DLD1 (cell line): Measurements from ENCODE around the gene SCAPER.

Source experiments
- in situ Hi-C: cut with HindIII; loops from 2 replicates; pipeline ENCODE4 v1.10.0; 2017; ENCODE audit warnings: low sequenced_read_pairs

The SCAPER gene, protein sequence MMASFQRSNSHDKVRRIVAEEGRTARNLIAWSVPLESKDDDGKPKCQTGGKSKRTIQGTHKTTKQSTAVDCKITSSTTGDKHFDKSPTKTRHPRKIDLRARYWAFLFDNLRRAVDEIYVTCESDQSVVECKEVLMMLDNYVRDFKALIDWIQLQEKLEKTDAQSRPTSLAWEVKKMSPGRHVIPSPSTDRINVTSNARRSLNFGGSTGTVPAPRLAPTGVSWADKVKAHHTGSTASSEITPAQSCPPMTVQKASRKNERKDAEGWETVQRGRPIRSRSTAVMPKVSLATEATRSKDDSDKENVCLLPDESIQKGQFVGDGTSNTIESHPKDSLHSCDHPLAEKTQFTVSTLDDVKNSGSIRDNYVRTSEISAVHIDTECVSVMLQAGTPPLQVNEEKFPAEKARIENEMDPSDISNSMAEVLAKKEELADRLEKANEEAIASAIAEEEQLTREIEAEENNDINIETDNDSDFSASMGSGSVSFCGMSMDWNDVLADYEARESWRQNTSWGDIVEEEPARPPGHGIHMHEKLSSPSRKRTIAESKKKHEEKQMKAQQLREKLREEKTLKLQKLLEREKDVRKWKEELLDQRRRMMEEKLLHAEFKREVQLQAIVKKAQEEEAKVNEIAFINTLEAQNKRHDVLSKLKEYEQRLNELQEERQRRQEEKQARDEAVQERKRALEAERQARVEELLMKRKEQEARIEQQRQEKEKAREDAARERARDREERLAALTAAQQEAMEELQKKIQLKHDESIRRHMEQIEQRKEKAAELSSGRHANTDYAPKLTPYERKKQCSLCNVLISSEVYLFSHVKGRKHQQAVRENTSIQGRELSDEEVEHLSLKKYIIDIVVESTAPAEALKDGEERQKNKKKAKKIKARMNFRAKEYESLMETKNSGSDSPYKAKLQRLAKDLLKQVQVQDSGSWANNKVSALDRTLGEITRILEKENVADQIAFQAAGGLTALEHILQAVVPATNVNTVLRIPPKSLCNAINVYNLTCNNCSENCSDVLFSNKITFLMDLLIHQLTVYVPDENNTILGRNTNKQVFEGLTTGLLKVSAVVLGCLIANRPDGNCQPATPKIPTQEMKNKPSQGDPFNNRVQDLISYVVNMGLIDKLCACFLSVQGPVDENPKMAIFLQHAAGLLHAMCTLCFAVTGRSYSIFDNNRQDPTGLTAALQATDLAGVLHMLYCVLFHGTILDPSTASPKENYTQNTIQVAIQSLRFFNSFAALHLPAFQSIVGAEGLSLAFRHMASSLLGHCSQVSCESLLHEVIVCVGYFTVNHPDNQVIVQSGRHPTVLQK (N-terminal part only)

DNA sequence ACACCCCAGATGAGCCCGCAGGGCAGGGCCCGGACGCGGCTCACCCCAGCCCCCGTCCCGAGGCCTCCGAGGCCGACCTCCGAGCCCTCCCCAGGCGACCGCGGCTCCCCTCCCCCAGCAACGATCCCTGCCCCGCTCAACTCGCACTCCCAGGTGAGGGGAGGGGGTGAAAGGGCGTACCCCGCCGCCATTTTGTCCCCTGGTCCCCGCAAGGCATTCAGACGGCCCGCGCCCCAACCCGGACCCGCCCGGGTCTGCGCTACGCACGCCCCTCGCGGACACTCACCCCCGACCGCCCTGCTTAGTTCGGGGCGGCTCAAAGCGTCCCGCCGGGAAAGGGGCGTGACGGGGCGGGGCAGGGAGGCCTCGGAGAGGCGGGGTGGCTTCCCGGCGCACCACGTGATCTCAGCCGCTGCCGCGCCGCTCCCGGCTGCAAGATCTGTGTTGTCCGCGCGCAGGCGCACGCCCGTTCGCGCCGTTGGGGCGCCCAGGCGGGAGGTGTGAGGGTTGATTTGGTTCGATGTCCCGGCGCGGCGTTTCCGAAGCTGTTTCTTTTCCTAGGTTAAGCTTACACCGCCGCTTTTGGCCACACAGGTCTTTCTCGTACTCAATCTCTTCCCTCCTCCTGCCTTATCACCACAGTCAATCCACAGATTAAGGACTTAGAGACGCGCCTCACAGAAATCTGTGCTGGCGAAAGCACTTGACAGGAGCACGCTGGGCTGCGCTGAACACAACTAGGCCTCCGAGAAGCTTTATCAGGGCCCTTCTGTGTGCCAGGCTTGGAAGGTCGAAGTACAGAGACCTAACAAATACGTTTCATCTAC, at the start of gene SCAPER:
TSS of gene SCAPER (minus strand) at position 328 of the 827 bp plus-strand sequence. CDS start 21,523 bp downstream, outside the sequence.
- in situ Hi-C loops, result no loop called here

DNA sequence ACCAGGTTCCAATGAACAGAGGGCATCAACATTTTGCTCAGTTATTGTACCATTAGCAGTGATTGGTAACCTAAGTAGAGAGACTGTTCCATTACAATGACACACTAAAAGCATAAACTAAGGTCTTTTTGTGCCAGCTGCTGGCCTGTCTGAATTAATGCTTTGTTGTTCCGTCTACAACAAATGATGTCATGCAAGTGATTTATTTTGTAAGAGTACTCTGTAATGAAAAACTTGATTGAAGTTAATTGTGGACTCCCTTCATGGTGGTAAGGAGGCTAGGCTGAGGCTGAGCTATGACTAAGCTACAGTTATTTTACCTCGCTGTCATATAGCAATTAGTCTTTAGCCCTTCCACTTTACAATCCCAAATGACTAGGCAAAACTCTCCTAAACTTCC, 49.6 kb upstream of the SCAPER start:
- in situ Hi-C loops, result no loop called here

GRCh38 chr15:76953913-76954312, 48.8 kb upstream of the SCAPER start:
- in situ Hi-C loops, result no loop called here

- in situ Hi-C loops, result no loop called here
These were observed 46.1 kb upstream of the SCAPER start for GRCh38 chr15:76951220-76951619.

DNA sequence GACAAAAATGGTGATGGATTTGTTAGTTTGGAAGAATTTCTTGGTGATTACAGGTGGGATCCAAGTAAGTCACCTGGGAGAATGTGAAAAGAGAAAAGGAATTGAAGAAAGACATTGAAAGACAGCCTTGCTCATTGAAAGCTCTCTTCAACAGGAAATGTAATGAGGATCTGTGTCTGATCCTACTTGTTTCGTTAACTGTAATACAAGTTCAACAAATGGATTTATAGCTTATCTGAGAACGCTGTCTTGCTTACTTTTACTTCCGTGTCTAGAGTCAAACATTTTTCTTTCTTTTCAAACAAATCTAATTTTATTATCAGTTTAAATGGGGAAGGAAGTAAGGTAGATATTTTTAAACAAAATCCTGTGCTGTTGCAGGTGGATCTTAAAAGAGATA, 42.3 kb upstream of the SCAPER start:
- in situ Hi-C loops, result no loop called here

DNA sequence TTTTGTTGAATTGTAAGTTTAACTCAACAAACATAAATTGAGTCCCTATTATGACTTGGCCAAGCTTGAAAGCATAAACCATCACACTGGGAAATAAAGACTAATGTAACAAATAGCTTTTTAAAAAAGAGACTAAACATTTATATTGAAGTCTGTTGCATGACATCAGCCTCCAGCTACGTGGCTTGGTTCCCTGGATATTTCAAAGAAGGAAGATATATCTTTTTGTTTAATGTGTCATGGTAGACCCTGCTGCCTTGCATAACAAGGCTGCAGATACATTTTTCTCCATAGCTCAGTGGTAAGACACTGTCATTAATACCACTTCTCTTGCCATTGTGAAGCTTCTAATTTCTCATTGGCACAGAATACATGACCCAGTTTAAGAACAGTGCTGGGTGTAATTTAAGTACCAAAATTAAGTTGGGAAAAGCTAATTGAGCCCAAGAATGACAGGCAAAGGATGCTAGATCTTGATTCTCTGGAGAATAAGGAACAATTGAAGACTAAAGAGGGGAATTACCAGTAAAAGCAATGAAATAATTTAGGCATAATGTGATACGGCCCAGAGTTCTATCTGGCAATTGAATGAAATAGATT, 40.5 kb upstream of the SCAPER start:
- in situ Hi-C loops, result no loop called here

DNA sequence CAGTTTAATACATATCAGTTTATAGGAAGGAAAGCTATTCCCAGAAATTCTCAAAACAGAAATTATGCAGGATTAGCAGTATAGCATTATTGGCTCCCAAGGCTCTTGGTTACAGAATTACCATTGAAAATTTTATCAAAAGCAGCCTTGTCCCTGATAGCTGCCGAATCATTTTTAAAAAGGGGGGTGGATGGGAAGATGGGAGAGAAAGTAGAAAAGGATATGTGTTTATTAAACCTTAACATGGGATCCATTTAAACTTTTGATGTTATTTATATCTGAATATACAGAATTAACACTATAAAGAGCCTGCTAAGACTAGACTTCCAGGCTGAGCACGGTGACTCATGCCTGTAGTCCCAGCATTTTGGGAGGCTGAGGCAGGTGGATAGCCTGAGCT, 37.2 kb upstream of the SCAPER start:
- in situ Hi-C loops, result no loop called here

- in situ Hi-C loops, result no loop called here
These were observed 36.5 kb upstream of the SCAPER start for GRCh38 chr15:76941636-76942035.

DNA sequence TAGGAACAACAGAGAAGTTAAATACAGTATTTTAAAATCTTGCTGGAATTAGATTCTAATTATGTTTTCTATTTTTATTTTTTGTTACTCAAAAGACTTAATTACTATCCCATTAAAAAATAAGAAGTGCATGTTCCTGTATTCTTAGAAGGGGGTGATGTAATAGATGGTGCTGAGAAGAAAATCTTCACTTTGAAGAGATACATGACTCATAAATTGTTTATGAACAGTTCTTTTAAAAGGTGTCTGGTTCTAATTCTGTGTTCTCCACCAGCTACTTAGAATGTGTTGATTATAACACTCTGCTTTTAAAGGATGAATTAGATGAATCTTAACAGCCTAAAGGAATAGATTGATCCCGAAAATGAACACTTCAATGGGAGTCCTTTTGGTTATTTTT, 34.6 kb upstream of the SCAPER start:
- in situ Hi-C loops, result no loop called here

DNA sequence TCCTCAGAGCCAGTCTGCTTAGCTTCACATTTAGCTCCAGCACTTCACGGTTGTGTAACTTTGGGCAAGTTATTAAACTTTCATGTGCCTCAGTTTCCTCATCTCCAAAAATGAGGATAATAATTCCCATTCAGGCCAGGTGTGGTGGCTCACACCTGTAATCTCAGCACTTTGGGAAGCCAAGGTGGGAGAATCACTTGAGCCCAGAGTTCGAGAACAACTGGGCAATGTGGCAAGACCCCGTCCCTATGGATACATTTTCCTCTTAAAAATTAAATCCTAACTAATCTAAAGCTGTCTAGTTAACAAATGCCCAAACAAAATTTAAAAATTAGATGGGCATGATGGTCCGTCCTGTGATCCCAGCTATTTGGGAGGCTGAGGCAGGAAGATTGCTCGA, 33.6 kb upstream of the SCAPER start:
- in situ Hi-C loops, result no loop called here

DNA sequence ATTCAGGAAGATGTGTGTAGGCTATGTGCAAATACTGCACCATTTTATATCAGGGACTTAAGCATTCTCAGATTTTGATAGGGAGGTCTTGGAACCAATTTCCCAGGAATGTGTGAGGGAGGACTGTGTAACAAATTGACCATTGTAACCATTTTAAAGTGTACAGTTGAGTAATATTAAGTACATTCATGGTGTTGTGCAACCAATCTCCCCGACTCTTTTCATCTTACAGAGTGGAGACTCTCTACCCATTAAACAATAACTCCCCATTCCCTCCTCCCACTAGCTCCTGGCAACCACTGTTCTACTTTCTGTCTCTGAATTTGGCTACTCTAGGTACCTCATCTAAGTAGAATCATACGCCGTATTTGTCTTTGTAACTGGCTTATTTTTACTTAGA, 31.5 kb upstream of the SCAPER start:
- in situ Hi-C loops, result no loop called here

DNA sequence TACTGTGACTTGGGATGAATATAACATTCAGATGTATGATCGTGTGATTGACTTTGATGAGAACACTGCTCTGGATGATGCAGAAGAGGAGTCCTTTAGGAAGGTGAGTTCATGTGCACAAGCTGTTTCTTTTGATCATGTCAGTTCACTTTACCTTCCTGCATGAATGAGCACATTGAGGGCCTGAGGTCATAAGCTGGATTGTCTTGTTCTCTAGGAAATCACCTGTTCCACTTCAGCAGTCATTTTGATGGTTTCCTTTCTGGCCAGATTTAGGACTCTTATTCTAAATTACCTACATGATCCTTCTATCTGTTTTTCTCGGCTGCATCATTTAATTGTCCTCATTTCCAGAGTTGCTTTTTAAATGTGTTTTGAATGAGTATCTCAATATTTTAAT, 30.5 kb upstream of the SCAPER start:
- in situ Hi-C loops, result no loop called here

DNA sequence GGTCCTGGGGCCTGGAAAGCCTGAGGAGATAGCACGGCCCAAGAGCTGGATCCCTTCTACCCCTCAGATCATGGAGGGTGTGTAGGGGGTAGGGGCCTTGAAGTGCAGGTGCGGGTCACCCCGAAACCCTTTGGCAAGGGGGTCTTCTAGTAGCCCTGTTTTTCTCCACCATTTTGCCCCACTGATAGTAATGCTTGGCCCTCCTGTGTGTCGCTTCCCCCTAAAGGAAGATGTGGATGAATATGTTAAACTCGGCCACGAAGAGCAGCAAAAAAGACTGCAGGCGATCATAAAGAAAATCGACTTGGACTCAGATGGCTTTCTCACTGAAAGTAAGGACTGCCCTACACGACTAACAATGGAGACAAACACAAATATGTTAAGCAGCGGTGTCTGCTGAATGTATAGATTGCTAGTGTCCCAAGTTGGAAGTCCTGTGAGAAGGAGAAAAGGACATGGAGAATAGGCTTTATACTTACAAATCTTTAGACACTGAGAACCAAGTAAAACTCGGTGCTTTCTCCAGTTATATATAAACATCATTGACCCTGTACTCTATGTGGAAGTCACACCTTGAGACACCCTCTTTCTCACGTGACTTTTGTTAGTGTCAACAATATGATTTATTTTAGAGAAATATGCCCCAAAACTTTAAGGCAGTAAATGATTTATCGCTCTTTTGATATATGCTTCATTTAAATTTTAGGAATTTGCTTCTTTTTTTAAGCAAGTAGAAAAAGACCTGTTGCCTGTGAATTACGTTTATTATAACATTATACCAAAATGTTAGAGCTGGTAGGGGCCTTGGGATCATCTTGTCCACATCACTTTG, 27.2 kb upstream of the SCAPER start:
- in situ Hi-C loops, result no loop called here

DNA sequence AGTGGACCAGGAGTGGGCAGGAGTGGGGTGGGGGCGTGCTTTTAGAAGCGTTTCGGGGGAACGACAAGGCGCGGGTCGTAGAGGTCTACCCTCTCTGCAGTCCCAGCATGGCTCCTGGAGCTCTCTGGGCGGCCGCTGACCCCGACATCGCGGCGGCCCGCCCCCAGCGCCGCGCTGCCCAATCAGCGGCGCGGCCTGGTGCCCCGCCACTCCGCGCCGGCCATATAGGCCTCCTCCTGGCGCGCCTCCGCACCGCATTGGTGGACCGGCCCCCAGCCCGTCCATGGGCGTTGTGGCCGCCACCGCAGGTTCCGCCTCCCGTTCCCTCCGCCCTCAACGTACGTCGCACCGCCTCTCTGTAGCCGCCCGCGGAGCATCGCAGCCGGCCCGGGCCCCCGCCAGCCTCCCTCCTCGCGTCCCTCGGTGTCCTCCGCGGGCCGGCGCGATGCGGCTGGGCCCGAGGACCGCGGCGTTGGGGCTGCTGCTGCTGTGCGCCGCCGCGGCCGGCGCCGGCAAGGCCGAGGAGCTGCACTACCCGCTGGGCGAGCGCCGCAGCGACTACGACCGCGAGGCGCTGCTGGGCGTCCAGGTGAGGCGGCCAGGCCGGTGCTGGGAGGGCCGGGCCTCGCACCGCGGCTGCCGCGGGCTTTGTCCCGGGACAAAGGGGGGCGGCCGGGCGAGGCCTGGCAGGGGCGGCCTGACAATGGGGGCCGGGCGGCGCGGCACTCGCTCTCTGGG, 26.4 kb upstream of the SCAPER start, which contains the start of gene RCN2:
TSS of gene RCN2 (plus strand) at position 353 of the 738 bp plus-strand sequence. CDS start at position 446, 93 bp downstream.
- in situ Hi-C loops, result no loop called here

- in situ Hi-C loops, result no loop called here
These were observed 25.8 kb upstream of the SCAPER start for GRCh38 chr15:76930831-76931396.

GRCh38 chr15:76929011-76929760, 24.0 kb upstream of the SCAPER start:
- in situ Hi-C loops, result no loop called here

- in situ Hi-C loops, result no loop called here
These were observed 23.1 kb upstream of the SCAPER start for GRCh38 chr15:76928201-76928600.
